ENCODE measurements around the gene CAPN9.
"Not testable (repeated sequence)": the region's sequence is repeated elsewhere in the genome, so short reads cannot be mapped to it uniquely, and the experiment has no call there.

Gene CAPN9

DNA sequence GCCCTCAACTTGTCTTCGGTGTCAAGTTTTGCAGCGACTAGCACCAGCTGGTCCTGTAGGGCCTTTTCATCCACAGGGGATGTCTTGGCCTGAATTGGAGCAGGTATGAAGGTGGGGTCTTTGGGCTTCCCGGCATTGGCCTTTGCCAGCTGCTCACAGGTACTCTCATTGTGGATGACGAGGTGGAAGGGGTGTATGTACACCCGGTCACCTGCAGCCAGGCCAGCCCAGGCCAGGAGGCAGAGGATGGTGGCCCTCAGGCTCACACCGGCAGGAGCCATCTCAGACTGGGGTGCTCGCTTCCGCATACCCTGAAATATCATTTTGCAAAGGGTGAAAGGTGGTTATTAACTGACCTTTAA lies 36.7 kb upstream of the CAPN9 start:
- no peak for DNase-seq

DNA sequence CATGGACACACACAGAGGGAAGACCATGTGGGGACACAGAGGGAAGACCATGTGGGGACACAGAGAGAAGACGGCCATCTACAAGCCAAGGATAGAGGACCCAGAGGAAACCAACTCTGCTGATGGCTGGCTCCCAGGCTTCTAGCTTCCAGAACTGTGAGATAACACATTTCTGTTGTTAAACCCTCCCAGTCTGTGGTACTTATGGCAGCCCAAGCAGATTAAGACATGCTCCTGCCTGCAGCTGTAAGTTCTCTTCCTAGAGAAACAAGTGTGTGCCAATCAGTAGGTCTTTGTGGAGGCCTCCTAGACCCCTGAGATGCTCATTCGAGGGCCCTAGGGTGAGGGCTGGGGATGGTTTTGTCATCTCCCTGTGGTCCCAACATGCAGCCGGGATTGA lies 35.9 kb upstream of the CAPN9 start:
- no peak for DNase-seq

DNA sequence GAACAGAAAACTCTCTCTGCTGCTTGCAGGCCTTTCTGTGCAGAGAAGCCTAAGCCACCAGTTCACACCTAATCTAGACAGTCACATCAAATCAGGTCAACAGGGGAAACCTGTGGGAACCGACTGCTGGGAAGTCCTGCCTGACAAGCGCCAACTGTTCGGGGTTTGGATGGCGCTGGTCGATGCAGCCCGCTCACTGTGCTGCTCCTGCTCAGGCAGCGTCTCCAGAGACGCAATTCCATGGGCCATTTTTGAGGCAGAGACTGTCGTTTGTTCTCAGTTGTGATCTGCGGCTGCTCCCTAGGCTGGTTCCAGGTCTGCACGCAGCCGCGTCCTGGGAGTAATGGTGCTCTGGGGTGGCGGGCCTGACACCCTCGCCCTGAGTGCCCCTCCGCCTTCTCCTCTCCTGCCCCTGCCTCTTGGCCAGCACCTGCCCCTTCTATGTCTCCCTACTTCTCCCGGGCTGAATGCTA lies 34.7 kb upstream of the CAPN9 start:
- DNase-seq, result no peak

DNA sequence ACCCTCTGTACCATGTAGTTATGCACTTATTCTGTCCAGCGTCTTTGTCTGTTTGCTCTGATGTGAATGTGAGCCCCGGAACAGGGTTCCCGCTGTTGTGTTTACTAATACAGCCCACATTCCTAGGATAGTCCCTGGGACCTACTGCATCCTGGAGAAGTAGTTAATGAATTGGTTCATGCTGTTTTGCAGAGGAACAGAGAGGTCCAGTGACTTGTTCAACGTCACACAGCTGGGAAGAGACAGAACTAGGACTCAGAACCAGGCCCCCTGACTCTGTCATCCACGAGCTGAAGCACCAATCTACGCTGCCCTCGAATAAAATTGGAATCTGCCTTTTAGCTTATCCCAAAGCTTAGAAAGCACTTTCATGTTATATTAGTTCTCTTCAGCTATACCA lies 34.0 kb upstream of the CAPN9 start:
- no peak for DNase-seq

DNA sequence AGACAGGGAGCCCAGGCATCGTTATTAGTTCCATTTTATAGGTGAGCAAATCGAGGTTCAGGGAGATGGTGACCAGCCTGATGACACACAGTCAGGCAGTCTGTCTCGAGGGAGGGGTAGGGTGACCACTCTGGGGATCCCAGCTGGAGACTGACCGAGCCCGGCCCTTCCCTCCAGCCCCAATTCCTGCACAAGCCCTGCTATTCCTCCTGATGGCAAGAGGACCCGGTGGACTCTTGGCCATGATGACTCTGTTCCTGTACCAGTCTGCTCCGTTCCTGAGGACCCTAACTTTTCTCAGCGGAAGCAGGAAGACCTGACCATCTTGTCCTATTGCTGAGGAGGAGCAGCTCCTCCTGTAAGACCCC lies 33.7 kb upstream of the CAPN9 start:
- no peak for DNase-seq

DNA sequence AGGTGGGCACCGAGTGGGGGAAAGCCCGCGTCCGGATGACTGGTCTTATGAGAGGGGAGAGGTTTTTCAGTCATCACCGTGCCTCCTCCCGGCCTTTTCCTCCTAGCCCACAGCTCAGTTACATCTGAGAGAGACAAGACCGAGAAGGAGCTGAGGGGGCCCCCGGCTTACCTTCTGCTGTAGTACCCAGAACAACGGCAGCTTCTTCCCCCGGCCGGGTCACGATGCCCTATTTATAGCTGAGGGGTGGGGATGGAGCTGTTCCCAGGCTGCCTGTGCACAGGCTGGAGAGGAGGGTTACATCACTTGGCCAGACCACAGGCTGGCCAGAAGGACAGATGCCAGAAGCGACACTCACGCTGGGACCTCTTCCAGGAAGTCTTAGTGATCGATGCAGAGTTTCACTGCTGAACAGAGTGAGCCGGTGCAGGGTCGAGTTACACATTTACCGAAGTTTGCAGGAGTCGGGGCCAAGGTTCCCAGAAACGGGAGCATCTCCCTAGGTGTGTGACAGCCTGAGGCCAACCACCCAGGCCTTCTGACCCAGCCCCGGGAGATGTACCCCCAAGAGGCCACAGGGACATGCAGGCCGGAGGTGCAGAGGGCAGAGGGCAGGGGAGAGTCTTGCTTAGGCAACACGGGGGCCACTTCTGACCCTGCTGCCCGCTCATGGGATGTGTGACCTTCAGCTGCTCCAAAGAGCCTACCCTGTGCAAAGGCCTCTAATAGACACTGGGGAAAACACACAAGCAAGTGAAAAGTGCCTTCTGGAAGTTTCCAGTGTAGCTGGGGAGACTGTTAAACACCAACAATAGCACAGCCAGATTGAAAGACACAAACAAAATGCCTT lies 33.0 kb upstream of the CAPN9 start, which contains the start of gene AGT:
Gene AGT (minus strand): TSS at position 208 of the 850 bp plus-strand sequence. CDS start 3,299 bp downstream, outside the sequence.
- DNase-seq, result no peak

DNA sequence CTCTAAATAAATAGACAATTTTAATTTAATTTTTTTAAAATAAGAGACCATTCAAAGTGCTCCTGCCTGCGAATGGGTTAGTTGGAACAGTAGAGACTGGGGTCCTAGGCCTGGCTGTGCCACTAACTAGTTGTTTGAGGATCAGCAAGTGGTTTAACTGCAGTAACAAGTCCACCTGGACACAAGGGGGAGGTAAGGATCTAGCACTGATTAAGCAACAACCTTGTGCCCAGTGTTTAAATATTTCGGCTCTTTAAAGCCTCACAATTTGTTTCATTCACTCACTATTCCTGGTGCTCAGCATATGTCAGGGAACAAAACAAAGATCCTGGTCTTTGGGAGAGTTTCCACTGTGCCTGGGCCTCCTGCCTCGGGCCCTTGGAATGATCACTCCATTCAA lies 31.7 kb upstream of the CAPN9 start:
- no peak for DNase-seq

DNA sequence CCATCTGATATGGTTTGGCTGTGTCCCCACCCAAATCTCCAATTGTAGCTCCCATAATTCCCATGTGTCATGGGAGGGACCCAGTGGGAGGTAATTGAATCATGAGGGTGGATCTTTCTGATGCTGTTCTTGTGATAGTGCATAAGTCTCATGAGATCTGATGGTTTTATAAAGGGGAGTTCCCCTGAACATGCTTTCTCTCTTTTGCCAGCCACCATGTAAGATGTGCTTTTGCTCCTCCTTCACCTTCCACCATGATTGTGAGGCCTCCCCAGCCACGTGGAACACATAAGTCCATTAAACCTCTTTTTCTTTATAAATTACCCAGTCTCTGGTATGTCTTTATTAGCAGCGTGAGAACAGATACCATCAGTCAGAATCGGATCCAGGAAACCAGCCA lies 30.7 kb upstream of the CAPN9 start:
- not testable (repeated sequence) for DNase-seq

DNA sequence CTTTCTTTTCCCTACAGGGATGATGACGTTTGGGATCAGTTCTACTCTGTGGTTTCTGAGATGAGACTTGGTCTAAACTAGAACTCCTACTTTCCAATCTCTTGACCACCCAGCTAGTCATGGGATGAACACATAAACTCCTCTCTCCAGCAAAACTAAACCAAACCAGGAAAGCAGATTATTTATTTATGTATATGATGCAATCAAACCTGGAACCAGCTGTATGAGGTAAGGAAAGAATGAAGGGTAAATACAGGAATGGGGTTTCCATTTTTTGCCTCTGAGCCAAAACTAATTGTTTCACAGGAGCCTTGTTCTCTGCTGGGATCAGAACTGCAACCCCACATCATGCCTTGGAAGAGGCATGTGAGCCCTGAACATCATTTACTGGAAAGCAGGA lies 29.9 kb upstream of the CAPN9 start:
- DNase-seq, result no peak

DNA sequence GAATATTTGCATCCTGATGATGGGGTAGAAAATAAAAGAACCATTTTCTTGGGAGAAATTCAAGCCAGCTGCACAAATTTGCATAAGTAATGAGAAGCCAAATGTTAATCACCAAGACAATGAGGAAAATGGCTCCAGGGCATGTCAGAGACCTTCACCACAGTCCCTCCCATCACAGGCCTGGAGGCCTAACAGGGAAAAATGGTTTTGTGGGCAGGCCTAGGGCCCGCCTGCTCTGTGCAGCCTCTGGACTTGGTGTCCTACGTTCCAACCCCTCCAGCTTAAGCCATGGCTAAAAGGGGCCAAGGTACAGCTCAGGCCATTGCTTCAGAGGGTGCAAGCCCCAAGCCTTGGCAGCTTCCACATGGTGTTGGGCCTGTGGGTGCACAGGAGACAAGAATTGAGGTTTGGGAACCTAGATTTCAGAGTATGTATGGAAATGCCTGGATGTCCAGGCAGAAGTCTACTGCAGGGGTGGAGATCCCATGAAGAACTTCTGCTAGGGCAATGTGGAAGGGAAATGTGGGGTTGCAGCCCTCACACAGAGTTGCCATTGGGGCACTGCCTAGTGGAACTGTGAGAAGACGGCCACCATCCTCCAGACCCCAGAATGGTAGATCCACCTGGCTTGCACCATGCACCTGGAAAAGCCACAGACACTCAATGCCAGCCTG lies 25.2 kb upstream of the CAPN9 start:
- not testable (repeated sequence) for DNase-seq

DNA sequence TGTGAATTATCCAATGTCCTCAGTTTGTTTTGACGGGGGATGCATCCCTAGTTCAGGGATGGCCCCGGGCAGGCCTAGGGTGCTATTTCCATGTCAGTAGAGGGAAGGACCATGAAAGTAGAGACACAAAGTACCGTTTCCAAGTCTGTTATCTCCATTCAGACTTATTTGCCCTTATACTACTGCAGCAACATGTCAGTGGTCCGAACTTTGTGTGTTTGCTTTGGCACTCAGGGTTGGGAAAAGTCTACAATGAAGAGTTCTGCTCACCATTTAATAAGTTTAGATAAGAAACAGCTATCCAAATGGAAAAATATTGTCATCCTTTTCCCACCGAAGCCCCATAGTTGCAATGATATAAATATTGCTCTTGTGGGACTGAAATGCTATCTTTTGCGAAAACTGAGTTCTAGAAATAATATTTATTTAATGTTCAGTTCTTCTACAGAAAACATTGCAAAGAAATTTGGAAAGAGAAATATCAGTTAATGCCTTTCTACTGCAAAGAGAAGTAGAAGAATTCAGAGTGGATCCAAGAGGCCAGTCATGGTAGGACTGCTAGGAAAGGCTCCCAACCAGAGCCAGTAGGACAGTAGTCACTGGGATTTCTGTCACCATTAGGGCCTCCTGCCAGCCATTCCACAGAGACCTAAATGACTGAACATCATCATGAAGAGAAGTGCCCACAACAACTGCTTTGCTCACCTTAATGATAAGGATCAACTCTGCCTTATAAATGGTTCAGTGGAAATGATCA lies 21.8 kb upstream of the CAPN9 start:
- DNase-seq, result no peak

DNA sequence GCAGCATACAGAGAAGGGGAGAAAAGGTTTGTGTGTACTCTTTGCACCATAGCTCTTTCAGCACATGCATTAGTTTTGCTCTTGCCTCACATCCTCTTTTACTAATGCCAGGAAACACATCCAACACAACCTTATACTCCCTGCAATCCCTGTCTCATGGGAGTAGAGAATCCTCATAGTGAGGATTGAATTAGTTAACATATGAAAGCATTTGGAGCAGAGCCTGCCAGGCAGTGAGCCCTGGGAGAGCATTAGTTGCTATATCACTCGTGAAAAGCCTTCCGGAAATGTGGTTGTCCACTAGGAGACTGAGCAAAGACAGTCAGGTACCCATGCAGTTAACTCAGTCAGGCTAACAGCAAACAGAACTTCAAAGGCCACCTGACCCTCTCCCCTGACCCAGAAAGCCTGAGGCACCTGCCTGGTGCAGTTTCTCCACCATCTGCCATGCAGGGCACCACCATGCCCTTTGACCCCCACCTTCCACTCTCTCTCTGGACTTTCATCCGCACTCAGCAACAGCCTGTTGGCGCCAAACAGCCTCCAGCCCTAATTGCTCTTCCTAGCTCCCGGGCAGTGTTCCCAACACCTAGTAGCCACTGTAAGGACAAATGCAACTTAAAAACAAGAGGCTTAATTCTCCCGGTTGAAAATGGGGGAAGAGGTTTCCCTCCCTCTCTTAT lies 18.3 kb upstream of the CAPN9 start:
- no peak for DNase-seq

DNA sequence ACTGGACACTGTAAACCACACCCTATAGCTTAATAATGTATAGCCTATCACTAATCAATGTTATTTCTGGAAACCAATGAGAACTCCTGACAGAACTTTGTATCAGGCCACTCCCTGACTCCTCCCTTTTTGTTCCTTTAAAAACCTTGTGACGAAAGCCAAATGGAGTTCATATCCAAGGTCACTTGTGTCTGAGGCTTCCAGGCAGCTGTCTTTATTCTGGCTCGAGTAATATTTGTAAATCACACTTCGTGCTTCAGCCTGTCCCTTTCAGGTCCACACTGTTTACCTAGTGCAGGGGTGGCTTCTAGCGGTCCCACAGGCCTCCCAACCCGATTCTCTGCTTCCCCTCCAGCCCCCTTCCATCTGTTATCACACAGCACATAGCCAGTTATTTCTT lies 16.2 kb upstream of the CAPN9 start:
- no peak for DNase-seq

DNA sequence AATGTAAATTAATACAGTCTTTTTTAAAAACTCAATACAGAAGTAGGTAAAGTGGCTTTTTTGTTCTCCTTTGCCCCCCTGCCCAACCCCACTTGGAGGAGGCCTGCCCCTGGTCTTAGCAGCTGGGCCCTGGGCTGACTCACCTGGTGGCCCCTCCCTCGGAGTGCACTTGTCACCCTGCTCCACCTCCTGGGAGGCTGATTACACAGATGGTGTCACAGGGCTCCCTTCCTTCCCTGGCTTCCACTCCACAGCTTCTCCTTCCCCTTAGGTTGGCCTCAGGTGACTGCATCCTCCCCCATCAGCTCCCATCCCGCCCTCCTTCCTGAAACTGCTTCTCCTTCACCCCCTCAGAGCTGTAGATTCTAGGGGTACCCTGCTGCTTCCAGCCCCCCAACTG lies 11.7 kb upstream of the CAPN9 start:
- no peak for DNase-seq

DNA sequence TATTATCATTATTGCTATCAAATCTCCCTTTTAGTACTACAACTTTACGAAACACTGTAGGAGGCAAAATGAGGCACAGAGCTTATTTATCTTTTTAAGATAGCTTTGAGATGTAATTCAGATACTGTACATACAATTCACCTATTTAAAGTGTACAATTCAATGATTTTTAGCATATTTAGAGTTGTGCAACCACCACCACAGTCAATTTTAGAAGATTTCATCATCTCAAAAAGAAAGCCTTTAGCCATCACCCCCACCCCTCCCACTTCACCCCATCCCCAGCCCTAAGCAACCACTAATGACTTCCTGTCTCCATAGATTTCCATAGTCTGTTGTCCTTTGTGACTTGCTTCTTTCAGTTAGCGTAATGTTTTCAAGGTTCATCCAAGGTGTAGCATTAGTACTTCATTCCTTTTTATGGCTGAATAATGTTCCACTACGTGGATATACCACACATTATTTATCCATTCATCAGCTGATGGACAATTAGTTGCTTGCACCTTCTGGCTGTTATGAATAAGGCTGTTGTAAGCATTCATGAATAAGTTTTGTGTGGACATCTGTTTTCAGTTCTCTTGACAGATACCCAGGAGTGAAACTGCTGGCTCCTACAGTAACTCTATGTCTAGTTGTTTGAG lies 9.4 kb upstream of the CAPN9 start:
- no peak for DNase-seq

DNA sequence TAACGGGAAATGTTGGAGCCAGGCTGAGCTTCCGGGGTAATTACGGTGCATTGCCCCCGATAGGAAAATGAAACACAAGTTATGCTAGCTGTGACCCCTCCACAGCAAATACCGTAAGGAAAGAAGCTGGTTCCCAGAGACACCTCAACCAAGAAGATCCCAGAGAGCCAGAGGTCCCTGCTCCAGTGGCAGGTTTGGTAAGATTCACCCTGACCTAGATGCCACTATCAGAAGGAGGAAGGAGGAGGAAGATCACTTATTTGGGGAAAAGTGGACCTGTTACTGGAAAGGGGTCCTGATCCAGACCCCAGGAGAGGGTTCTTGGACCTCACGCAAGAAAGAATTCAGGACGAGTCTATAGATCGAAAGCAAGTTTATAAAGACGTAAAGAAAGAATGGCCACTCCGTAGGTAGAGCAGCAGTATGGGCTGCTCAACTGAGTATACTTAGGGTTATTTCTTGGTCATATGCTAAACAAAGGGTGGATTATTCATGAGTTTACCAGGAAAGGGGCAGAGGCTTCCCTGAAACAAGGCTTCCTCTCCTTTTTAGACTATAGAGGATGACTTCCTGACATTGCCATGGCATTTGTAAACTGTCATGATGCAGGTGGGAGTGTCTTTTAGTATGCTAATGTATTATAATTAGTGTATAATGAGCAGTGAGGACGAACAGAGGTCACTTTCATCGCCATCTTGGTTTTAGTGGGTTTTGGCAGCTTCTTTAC lies 7.5 kb upstream of the CAPN9 start:
- no peak for DNase-seq

DNA sequence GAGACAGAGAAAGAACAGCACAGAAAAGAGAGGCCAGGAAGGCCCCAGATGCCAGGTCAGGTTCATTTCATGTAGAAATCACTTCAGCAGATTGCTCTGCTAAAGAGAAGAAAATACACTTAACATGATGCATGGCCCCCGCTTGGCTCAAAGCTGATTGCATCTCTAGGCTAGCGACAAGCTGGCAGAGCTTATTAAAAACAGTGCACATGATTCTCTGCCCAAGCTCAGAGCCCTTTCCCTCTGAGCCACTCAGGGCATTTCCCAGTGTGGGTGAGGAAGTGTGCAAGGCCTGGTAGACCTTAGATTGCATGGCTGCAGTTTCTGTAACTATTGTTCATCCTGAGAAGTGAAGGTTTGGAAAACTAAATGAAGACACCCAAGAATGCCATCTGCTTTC lies 3.3 kb upstream of the CAPN9 start:
- no peak for DNase-seq

DNA sequence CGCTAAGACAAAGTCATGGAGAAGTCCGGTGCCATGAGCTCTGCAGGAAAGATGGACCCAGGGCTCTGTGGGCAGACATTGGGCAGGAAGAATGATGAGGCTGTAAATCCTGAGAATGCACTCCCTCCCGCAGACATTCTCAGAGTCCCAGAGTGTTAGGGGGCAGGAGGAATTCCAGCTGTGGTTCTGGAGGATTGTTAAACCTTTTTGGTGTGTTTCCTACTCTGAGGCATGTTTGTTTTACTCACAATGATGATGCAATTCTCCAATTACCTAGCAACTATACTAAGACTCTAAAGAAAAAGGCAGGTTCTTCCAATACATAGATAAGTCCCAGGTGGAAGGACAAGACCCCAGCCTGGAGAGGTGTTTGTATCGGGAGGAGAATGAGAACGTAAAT lies 2.8 kb upstream of the CAPN9 start:
- DNase-seq, result no peak

DNA sequence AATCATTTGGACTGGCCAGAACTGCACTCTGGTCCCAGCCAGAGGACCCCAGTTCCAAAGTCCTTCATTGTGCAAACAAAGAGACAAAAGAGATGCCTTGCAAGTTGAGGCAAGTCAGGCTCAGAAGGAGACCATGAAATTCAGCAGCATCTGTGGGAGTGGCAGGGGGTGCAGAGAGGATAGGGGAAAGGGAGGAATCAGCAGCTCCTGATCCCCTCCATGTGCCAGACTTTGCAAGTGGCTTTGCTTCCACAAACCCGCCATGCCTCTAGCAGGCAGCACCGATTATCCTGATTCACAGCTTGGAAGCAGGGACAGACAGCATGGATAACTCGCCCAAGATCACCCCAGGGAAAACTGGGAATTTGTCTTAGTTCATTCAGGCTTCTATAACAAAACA lies 2.1 kb upstream of the CAPN9 start:
- no peak for DNase-seq

DNA sequence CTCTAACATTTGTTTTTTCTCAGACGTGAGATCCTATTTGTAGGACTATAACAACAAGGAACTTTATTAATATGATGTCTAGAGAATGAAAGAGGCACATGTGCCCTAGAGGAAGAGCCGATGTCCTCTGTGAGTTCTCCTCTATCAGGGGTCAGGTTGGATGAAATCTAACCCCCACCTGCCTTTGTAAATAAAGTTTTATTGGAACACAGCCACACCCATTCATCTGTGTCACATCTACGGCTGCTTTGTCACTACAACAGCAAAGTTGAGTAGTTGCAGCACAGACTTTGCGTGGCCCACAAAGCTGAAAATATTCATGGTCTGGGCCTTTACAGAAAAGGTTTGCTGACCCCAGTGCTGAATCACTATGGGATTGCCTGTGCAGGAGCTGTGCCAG lies 571 bp upstream of the CAPN9 start:
- DNase-seq, result no peak

DNA sequence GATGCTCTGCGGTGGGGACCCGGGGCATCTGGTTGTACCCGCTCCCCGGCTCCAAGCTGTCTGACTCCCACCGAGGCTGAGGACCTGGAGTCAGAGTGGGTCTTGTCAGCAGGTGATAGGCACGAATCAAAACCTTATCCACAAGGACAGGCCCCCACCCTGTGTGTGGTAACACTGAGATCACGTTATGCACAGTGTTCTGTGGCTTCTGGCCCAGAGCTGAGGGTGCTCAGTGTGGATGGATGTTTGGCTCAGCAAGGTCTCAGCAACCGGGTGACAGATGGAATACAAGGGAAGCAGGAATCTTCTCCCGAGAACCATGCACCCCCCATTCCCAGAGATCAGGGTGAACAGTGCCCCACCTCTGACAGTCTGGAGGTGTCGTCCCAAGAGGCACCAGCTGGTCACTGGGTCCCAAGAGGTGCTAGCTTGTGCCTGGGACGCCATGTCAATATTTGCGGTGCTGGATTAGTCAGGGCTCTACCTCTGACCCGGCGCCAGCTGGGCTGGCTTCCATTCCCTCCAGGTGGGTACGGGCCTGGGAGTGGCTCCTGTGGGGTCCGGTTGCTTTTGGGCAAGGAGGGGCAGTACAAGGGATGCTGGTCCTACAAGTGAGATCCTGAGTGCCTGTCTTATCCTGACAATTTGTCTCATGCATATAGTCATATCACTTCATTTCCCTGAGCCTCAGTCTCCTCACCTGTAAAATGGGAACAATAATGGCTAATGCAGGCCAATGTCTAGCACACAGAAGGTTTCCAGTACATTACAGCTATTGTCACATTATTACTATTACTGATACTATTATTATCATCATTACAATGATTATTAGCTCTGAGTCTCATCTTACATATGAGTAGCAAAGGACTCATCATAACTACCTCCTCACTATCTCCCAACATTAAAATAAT lies 957 bp downstream of the CAPN9 start:
- DNase-seq, result no peak

All from activated CD4-positive, alpha-beta T cell treated with anti-CD3 and anti-CD28 coated beads, Interleukin-10, Interleukin-2, amounts not matched to agents 100 ng/mL and 50 ng/mL, durations not matched to agents 16 hours and 8 hours (primary cell).